ENCODE data around the gene TLE7.

TLE7 gene

DNA sequence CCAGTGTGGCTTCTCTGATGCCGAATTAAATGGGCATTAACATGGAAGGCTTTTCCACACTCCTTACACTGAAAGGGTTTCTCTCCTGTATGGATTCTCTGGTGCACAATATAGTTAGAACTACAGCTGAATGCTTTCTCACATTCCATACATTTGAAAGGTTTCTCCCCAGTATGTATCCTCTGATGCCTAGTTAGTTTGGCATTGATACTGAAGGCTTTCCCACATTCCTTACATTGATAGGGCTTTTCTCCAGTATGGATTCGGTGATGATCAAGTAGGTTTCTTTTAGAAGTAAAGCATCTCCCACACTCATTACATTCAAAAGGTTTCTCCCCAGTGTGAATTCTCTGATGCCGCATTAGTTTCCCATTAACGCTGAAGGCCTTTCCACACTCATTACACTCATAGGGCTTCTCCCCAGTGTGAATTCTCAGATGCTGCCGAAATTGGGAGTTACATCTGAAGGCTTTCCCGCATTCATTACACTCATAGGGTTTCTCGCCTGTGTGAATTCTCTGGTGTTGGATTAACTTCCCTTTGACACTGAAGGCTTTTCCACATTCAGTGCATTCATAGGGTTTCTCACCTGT is 6.5 kb upstream of the TLE7 start:
- DNase-seq (ENCODE audit: low read depth, low spot score) = no peak

DNA sequence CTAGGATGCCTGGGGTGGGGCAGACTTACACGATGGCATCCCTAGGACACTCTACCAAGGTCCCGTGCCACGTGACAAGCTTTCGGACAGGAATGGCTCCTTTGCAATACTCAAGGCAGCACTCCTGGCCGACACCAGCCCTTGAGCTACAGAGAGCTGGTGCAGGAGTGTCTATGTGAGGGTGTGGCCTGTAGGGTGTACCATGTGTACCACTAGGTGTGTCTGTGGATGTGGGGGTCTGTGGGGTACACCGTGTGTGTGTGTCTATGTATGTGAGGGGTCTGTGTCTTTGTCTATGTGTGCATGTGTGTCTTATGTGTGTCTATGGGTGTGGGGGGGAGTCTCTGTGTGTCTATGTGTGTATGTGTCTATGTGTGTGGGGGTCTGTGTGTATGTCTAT is 1.9 kb upstream of the TLE7 start:
- DNase-seq (ENCODE audit: low read depth, low spot score) = no peak

DNA sequence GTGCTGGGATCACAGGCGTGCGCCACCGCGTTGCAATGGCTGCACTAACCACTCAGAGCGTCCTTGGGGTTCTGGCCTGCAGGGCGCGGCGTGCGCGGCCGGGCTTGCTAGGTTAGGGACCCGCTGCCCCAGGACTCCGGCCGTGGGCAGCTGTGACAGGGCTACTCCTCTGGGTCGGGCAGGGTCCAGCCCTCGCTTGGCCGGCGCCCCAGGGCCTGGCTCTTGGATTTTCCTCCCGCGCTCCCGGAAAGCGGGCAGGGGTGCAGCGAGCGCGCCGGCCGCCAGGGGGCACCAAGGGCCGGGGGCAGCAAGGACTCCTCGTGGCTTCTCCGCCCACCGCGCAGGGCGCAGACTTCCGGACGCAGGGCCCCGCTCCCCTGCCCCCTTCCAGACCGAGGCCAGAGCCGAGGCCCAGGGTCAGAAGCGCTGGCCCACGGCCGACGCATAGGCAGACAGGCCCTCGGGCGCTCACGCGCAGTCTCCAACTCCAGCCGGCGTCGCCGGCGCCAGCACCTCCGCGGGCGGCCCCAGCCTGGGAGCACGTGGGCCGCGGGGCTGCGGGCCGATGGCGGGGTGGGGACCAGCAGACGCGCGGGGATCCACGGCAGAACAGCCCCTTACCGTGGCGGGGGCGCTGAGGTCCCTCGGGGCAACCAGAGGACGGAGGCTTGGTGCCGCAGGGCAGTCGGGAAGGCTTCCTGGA is 355 bp downstream of the TLE7 start:
- no peak for DNase-seq (ENCODE audit: low read depth, low spot score)

DNA sequence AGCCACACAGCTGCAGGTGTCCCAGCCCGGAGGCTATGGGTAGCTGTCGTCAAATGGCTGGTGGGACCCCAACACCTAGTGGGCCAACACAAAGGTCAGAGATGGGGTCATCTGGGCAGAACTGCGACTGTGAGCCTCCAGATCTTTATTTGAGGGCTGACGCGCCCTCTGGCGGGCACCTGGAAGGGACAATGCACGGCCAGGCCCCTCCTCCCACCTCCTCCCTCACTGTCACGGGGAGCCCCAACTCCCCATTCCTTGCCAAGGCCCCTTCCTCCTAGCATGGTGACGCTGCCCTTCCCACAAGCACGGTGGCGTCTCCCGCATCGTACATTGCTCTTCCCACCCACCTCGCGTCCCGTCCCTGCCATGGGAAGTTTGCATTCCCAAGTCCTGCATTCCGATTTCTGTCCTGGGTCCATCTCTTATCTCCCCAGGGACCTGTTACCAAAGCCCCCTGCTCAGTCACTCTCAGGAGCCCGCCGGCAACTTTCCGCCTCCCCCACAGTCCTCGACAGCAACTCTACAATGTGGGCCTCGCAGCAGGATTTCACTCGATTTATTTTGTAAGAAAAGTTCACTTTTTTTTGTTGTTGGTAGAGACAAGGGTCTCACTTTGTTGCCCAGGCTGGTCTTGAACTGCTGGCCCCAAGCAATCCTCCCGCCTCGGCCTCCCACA is 1.0 kb downstream of the TLE7 start:
- DNase-seq (ENCODE audit: low read depth, low spot score) = no peak

DNA sequence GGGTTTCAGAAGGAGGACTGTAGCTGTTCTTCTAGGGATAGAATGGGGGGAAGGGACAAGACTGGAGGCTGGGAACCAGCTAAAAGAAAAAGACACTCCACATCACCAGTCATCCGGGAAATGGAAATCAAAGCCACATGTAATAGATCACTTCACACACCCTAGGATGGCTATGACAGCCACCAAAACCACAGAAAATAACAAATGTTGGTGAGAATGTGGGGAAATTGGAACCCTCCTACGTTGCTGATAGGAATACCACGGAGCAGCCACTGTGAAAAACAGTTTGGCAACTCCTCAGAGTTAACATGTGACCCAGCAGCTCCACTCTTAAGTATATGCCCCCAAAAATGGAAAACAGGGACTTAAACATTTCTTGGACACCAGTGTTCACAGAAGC is 2.3 kb downstream of the TLE7 start:
- no peak for DNase-seq (ENCODE audit: low read depth, low spot score)

DNA sequence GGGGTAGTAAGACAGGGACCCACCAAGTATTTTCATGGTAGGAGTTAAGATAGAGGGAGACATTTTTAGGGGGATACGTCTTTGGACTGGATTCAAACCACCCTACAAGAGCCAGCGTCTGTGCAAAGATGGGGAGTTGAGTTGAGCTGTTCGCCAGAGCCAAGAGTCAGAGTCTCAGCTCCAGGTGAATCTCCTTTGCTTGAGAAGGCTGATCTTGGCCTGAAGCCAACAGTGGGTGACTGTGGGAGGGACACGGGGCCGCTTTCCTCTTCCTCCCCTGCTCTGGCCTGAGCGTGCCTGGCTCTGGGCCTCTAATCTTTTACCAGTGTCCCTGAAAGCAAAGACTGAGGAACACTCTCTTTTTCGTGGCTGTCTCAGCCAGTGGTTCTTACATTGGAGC is 5.4 kb downstream of the TLE7 start:
- DNase-seq (ENCODE audit: low read depth, low spot score) = no peak

DNA sequence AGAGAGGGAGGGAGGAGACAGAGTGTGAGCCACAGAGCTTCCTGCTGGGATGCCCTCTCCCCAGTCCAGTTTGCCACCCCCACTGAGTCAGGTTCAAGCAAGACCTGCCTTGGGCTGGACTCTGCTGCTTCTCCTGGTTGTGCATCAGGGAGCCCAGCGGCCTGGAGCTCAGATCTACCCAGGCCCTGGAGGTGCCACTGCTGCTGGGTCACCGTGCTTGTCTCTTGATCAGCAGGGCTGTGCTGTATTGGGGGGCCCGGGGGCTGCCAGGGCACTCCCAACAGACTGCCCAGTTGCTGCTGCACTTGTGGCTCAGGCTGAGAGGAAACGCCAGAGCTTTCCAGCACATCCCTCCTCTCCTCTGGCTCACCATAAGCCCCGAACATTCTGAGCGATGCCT is 8.9 kb downstream of the TLE7 start:
- no peak for DNase-seq (ENCODE audit: low read depth, low spot score)

DNA sequence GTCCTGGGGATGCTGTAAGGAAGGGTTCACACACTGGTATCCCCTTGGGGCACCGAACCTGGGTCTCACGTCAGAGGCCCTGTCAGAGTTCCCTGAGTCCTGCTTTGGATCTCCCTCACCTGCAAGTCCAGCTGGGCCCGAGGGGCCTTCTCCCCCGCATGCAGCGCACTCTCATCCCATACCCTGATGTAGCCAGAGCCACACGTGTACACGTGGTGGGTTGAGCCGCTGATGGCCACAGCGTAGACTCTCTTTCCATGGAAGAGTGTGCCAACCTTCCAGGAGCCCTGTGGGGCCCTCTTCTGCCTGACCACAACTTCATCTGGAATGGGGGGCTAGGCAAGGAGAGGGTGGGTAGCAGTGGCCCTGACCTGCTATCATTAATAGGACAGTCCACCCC is 9.9 kb downstream of the TLE7 start:
- DNase-seq (ENCODE audit: low read depth, low spot score) = no peak

DNA sequence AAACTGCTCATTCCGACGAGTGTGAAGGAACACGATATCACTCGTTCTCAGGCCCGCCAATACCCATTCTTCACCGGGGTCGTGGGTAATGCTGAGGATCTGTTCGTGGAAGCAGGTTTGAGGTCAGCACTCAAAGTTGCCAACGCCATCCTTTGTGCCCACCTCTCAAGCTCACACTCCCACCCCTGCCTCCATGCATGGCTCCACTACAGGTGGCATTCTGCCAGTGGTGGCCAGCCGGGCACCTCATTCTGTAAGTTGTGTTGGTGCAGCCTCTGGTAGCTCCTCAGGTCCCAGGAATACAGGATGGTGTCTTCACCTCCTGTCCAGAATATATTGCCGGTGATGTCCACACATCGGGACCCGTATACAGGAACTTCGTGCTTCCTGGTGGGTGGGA is 10.7 kb downstream of the TLE7 start:
- no peak for DNase-seq (ENCODE audit: low read depth, low spot score)

DNA sequence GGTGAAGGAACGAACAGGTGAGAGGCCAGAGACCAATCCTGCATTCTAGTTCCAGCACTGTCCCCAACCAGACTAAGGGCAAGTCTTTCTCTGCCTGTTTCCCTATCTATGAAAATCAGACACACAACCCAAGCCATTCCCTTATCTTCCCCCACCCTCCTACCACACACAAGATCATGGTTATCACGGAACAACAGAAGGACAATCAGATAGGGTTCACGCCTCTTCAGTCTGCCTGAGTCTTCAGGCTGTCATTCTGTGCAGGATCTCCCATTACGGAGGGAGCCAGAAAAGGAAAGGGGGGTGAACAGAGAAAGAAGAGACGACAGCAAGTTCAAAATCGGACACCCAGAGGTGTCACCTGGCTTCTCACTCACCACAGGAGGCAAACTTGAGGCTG is 11.1 kb downstream of the TLE7 start:
- DNase-seq (ENCODE audit: low read depth, low spot score) = no peak

DNA sequence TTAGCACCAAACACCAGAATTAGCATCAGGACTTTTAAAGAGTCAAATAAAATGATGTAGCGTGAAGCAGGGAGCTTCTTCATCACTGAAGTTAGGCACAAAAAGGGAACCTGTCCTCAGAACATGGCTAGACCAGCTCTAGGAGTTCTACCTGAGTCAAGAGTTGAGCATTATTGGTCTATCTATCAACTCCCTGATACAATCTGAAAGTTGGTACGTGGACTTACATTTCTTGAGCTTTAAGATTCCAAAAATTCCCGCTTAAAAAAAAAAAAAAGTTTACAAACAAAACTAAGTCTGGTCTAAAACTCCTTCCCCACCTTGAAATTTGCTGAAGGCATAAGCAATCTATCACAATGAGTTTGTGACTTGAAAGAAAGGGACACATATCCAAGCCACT is 12.3 kb downstream of the TLE7 start:
- DNase-seq (ENCODE audit: low read depth, low spot score) = no peak

DNA sequence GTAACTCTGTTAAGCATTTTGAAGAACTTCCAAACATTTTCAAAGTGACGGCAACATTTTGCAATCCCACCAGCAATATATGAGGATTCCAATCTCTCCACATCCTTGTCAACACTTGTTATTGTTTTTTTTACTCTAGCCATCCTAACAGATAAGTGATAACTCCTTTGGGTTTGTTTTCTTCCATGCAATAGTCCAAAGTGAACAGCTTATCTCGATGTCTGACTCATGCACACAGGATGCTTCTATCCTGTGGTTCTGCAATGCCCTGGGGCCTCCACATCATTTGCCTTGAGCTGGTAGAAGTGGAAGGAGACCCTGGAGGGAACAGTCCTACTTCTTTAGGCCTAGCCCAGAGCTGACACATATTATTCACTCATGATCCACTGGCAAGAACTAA is 13.0 kb downstream of the TLE7 start:
- no peak for DNase-seq (ENCODE audit: low read depth, low spot score)

DNA sequence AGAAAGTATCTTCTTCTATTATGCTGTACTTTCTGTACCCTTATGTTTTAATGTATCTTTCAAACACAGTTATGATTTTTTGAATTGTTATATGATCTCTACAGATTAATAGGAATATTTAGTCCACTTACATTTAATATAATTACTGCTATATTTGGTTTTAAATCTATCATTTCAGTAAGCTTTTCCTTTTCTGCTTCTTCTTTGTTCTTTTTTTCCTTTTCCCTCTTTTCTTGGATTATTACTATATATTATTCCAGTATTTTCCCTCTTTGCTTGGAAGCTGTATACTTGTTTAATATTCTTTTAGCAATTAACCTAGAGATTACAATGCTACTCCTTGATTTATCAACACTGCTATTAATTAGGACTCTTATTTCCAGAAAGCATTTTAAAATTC is 13.5 kb downstream of the TLE7 start:
- no peak for DNase-seq (ENCODE audit: low read depth, low spot score)

DNA sequence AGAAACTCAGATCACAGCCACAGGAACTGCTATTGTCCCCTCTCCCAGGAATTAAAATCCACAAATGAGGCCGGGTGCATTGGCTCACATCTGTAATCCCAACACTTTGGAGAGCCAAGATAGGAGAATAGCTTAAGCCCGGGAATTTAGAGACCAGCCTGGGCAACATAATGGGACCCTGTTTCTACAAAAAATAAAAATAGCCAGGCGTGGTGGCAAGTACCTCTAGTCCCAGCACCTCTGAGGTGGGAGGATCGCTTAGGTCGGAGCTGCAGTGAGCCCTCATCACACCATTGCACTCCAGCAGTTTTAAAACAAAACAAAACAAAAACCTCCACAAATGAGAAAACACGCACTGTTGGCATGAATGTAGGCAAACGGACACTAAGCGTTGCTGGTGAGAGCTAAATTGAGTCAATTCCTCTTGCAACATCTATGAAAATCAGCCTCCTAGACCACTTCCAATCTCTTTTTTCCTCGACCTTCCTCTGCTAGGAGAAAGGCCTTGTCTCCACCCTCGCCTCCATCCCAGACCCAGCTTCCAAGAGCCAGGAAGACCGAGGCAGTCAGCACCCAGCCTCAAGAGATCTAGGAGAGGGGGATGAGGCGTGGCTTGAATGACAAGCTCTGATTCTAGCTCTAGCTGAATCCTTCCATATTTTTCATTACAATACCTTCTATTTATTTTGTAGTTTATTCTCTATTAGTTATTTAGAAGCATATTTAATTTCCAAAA is 14.8 kb downstream of the TLE7 start:
- DNase-seq (ENCODE audit: low read depth, low spot score) = no peak

DNA sequence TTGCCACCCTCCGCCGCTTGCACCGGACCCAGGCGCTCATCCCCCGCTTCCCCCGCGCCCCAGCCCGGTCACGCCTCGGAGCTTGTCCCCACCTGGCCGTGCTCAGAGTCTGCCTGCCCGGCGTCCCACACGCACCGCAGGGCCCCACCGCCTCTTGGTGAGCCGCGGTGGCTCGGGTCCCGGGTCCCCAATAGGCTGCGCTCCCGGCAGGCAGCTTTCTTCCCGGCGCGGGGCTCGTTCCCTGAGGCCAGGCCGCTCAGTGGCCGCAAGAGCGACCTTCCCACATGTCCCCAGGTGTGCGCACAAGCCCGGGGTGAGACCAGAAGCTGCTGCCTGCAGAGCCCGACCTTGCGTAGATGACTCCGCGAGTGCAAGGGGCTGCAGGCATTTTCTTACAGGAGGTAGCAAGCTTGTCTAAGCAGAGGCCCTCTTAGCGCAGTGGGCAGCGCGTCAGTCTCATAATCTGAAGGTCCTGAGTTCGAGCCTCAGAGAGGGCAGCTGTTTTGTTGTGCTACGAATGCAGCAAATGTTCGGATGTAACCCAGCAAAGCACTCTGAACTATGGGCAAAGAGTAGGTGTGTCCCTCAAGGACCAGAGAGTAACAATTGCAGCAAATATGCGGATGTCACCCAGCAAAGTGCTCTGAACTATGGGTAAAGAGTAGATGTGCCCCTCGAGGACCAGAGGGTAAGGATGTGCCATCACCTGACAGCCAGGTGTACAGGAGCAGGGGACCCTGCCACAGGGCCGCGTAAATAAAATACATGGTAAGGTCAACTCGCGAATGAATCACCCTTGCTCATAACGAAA is 15.6 kb downstream of the TLE7 start:
- DNase-seq (ENCODE audit: low read depth, low spot score) = peak; percentile 22

DNA sequence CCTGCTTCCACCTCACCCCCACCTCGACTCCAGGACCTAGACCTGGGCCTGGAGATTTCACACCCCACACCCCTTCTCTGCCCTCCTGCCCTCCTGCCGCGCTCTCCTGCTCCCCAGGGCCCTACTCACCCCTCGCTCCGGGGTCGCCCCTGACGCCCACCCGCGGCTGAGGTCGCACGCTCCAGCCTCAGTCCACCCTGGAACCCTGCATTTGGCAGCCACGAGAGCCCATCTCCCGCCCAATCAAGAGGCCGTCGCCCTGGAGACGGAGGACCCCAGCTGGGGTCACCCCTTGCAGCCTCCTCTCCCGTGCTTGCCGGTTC is 16.1 kb downstream of the TLE7 start:
- DNase-seq (ENCODE audit: low read depth, low spot score) = no peak

DNA sequence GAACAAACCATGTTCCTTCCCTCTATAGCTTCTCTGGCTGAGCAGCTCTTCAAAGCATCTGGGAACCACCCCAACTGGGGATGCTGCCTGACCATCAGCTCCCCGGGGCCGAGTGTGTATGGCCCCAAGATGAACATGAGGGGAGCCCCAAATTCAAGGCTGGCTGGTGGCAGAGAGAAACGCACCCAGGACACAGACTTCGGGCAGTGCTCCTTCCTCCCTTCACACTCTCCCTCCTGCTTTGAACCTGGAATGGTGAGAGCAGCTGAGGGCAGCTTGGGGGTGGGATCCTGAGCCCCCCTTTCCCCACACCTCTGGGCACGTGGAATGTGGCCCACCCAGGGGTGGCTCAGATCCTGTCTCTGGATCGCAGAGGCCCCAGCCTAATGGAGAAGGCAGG is 17.2 kb downstream of the TLE7 start:
- no peak for DNase-seq (ENCODE audit: low read depth, low spot score)

DNA sequence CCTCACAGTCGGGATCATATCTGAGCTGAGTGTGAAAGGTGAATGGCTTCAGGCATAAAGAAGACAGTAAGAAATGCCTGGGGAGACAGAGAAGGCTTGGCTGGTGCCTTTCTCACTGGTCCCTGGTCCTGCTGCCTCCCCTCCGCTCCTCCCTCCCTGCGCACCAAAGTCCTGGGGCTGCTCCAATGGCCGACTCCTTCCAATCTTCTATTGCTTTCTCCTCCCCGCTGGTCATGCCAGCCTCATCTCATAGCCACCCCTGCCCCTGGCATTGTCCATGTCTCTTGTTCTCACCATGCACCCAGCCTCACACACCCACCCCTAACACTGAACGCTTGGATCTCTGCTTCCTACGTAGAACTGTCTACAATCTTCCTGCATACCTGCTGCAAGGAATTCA is 18.0 kb downstream of the TLE7 start:
- no peak for DNase-seq (ENCODE audit: low read depth, low spot score)

DNA sequence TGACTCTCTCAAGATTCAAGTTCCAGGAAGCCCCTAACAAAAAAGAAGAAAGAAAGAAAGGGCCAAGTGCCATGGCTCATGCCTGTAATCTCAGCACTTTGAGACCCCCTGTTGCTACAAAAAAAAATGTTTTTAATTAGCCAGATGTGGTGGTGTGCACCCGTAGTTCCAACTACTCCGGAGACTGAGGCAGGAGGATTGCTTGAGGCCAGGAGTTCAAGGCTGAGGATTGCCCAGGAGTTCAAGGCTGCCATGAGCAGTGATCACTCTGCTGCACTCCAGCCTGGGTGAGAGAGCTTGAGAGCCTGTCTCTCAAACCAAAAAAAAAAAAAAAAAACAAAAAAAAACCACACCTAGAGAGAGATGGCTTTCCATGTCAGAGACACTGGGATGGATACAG is 18.8 kb downstream of the TLE7 start:
- no peak for DNase-seq (ENCODE audit: low read depth, low spot score)

DNA sequence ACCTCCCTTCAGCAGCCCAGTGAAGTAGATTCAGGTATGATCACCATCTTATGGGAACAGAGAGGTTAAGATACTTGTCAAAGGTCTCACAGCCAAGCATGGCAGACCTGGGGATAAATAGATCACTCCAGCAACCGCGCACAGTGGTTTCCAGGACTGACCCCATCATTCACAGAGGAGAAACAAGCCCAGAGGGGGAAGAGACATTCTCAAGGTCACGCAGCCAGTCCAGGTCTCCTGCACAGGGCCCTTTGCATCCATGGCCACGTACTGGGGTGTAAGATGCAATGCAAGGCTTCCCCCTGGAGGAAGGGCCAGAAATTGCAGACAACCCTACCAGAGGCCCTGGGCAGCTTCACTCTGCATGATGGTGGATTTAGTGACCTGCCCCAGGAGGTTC is 19.9 kb downstream of the TLE7 start:
- no peak for DNase-seq (ENCODE audit: low read depth, low spot score)

DNA sequence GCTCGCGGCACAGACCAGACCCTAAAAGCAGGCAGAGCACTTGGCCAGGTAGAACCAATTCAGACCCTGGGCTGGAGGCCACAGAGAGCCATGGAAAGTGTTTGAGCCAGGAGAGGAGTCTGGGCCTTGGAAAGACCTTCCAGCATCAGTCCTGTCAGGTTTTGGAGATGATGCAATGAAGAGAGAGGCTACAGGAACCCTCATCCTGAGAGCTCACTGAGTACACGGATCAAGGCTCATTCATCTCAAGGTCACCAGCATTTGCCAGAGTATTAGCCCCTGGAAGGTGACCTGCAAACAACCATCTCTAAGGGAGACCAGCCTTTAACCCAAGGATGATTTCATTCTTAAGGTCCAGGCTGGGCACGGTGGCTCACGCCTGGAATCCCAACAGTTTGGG is 27.8 kb downstream of the TLE7 start:
- no peak for DNase-seq (ENCODE audit: low read depth, low spot score)

DNA sequence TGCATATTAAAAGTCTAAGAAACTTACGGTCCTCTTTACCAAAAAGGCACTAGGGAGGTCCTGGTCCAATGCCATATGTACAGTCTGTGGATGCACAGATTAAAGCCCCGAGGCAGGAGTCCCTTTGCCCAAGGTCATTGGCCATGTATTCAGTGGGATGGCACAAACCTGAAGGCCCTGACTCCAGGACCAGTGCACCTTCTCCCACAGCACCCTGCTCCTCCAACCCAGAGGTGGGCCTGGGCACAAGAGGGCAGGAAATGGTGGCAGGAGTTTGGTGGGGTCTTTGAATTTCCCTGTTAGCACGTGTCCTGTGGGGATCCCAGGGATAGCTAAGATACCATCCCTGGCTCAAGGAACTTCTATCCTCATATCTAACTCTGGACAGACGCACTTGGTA is 28.5 kb downstream of the TLE7 start:
- DNase-seq (ENCODE audit: low read depth, low spot score) = no peak
